Measurements from ENCODE around the gene TRIM71.
"Not testable (repeated sequence)": the region's sequence is repeated elsewhere in the genome, so short reads cannot be mapped to it uniquely, and the experiment has no call there.

DNA sequence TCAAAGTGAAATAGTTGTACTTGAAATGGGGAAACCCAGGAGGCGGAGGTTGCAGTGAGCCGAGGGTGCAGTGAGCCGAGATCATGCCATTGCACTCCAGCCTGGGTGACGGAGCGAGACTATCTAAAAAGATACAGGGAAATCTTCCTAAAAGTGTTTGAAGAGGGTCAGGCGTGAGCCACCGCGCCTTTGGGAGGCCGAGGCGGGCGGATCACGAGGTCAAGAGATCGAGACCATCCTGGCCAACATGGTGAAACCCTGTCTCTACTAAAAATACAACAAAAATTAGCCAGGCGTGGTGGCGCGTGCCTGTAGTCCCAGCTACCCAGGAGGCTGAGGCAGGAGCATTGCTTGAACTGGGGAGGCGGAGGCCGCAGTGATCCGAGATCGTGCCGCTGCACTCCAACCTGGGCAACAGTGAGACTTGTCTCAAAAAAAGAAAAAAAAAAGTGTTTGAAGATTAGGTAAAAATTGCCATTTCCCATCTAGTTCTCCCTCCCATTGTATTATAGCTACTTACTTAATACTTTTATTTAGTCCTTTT, 5.9 kb downstream of the TRIM71 start:
- TF ChIP-seq, protein P1, sequence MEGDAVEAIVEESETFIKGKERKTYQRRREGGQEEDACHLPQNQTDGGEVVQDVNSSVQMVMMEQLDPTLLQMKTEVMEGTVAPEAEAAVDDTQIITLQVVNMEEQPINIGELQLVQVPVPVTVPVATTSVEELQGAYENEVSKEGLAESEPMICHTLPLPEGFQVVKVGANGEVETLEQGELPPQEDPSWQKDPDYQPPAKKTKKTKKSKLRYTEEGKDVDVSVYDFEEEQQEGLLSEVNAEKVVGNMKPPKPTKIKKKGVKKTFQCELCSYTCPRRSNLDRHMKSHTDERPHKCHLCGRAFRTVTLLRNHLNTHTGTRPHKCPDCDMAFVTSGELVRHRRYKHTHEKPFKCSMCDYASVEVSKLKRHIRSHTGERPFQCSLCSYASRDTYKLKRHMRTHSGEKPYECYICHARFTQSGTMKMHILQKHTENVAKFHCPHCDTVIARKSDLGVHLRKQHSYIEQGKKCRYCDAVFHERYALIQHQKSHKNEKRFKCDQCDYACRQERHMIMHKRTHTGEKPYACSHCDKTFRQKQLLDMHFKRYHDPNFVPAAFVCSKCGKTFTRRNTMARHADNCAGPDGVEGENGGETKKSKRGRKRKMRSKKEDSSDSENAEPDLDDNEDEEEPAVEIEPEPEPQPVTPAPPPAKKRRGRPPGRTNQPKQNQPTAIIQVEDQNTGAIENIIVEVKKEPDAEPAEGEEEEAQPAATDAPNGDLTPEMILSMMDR (conservative IDR thresholded peaks at IDR 0.05 in 1 of 2, IDR thresholded peaks at IDR 0.05 in 1 of 2; ENCODE audit: extremely low read depth in 1 of 2, insufficient read depth in 1 of 2, low read depth in 1 of 2, low read length in 2 of 2) = not testable (repeated sequence)
- TF ChIP-seq EZH2 (IDR thresholded peaks at IDR 0.05; ENCODE audit: borderline replicate concordance, low read length) = not testable (repeated sequence)
